ENCODE measurements around the gene METTL15. TPM values are rescaled to one million over a fixed set of nuclear protein-coding genes. Genes with fewer than 3 reads are reported as not detected.
"Not testable (repeated sequence)": the region's sequence is repeated elsewhere in the genome, so short reads cannot be mapped to it uniquely, and the experiment has no call there.

The METTL15 gene
- total and polyA plus RNA-seq, 2 donors (not counting 1 experiment from before 2014, with no cell fraction given), result 3.9 to 19.7 TPM

DNA sequence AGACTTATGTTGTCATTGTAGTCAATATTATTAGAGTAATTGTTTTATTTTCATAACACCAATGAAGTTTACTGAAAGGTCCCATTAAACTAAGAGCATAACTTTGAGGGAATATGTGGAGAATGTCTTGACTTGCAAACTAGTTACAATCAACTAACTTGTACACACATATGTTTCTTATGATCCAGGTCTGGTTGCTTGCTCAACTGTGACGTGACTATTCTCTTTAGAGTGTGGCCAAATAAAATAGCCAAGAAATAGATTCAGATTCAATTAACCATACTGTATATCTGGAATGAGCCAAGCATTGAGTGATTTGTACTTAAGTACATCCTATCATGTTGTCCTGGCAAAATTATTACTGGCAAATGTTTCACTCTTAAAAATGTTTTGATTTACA lies 101.7 kb downstream of the METTL15 start:
- Histone ChIP-seq H3K27ac (ENCODE audit: low read length in 2 of 2) (no peak overlapping the region), H4K20me1 (ENCODE audit: control insufficient read depth, insufficient read depth, low read length, poor library complexity, severe bottlenecking) (no peaks in the 10 kb centered on the region), H3K27me3 (replicated peaks in 1 of 4; ENCODE audit: control extremely low read depth in 1 of 4, control insufficient read depth in 3 of 4, insufficient read depth in 4 of 4, low read length in 3 of 4) (no peaks in the 10 kb centered on the region), H3K36me3 (replicated peaks in 1 of 2; ENCODE audit: control extremely low read depth in 1 of 2, control insufficient read depth in 1 of 2, extremely low read depth in 1 of 2, insufficient read depth in 2 of 2, low read length in 1 of 2) (peaks cover 4 to 10% of the 10 kb centered on the region in 2 experiments), H3K4me2 (replicated peaks; ENCODE audit: low read depth, low read length, poor library complexity, severe bottlenecking) (no peak overlapping the region), H3K4me1 (ENCODE audit: control insufficient read depth in 2 of 2, insufficient read depth in 2 of 2, low read length in 2 of 2) (no peaks in the 10 kb centered on the region), H3K4me3 (ENCODE audit: control extremely low read depth in 1 of 5, extremely low read depth in 1 of 5, insufficient read depth in 1 of 5, low read depth in 2 of 5, low read length in 4 of 5) (no peak overlapping the region), H3K9ac (ENCODE audit: low read length) (no peak overlapping the region), H3K9me3 (ENCODE audit: control extremely low read depth in 1 of 3, control insufficient read depth in 2 of 3, insufficient read depth in 1 of 3, low read length in 2 of 3) (no peaks in the 10 kb centered on the region), H2AFZ (ENCODE audit: insufficient read depth, low read depth, low read length, poor library complexity, severe bottlenecking) (no peak overlapping the region), H3K79me2 (ENCODE audit: control insufficient read depth, insufficient read depth, low read length) (no peaks in the 10 kb centered on the region)
- DNase-seq (no peak), ATAC-seq (ENCODE audit: low read depth) (no peak)
- intact Hi-C loops (cut with micrococcal nuclease), result no loop called here
- no peaks in the 10 kb centered on the region for H3K9me3 Mint-ChIP-seq (ENCODE audit: insufficient read depth)
- no CpG with 5 or more reads among the region's 1 CpG for WGBS (ENCODE audit: insufficient coverage)
- peaks cover 13% of the 10 kb centered on the region for H3K4me1 Mint-ChIP-seq
- H3K27ac Mint-ChIP-seq, result no peak overlapping the region
- no peak overlapping the region for H3K4me3 Mint-ChIP-seq
- TF ChIP-seq, protein P1, sequence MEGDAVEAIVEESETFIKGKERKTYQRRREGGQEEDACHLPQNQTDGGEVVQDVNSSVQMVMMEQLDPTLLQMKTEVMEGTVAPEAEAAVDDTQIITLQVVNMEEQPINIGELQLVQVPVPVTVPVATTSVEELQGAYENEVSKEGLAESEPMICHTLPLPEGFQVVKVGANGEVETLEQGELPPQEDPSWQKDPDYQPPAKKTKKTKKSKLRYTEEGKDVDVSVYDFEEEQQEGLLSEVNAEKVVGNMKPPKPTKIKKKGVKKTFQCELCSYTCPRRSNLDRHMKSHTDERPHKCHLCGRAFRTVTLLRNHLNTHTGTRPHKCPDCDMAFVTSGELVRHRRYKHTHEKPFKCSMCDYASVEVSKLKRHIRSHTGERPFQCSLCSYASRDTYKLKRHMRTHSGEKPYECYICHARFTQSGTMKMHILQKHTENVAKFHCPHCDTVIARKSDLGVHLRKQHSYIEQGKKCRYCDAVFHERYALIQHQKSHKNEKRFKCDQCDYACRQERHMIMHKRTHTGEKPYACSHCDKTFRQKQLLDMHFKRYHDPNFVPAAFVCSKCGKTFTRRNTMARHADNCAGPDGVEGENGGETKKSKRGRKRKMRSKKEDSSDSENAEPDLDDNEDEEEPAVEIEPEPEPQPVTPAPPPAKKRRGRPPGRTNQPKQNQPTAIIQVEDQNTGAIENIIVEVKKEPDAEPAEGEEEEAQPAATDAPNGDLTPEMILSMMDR (IDR thresholded peaks at IDR 0.05), result no peak
- no peak for TF ChIP-seq EZH2 (IDR thresholded peaks at IDR 0.05; ENCODE audit: borderline replicate concordance, insufficient read depth, low read depth, low read length, poor library complexity, severe bottlenecking)
- ChIA-PET CTCF (no interaction called here), POLR2A (no interaction called here)
- no peaks in the 10 kb centered on the region for H3K27me3 Mint-ChIP-seq

DNA sequence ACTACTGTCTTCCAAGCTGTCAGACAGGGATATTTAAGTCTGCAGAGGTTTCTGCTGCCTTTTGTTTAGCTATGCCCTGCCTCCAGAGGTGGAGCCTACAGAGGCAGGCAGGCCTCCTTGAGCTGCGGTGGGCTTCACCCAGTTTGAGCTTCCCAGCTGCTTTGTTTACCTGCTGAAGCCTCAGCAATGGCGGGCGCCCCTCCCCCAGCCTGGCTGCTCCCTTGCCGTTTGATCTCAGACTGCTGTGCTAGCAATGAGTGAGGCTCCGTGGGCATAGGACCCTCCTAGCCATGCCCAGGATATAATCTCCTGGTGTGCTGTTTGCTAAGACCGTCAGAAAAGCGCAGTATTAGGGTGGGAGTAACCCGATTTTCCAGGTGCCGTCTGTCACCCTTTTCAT lies 113.9 kb downstream of the METTL15 start:
- H3K9me3 ChIP-seq (ENCODE audit: control extremely low read depth in 1 of 3, control insufficient read depth in 2 of 3, insufficient read depth in 1 of 3, low read length in 2 of 3); H3K9me3 Mint-ChIP-seq (ENCODE audit: insufficient read depth); H3K36me3 ChIP-seq (replicated peaks in 1 of 2; ENCODE audit: control extremely low read depth in 1 of 2, control insufficient read depth in 1 of 2, extremely low read depth in 1 of 2, insufficient read depth in 2 of 2, low read length in 1 of 2); H3K27ac Mint-ChIP-seq; H3K9ac ChIP-seq (ENCODE audit: low read length); H3K27me3 Mint-ChIP-seq; POLR2A ChIA-PET; ATAC-seq (ENCODE audit: low read depth); H3K4me1 ChIP-seq (ENCODE audit: control insufficient read depth in 2 of 2, insufficient read depth in 2 of 2, low read length in 2 of 2); CTCF ChIA-PET; H3K4me3 ChIP-seq (ENCODE audit: control extremely low read depth in 1 of 5, extremely low read depth in 1 of 5, insufficient read depth in 1 of 5, low read depth in 2 of 5, low read length in 4 of 5); H3K4me2 ChIP-seq (replicated peaks; ENCODE audit: low read depth, low read length, poor library complexity, severe bottlenecking); H3K27ac ChIP-seq (ENCODE audit: low read length in 2 of 2); H3K4me3 Mint-ChIP-seq; DNase-seq; H3K79me2 ChIP-seq (ENCODE audit: control insufficient read depth, insufficient read depth, low read length); H3K27me3 ChIP-seq (replicated peaks in 1 of 4; ENCODE audit: control extremely low read depth in 1 of 4, control insufficient read depth in 3 of 4, insufficient read depth in 4 of 4, low read length in 3 of 4); intact Hi-C loops (cut with micrococcal nuclease); H2AFZ ChIP-seq (ENCODE audit: insufficient read depth, low read depth, low read length, poor library complexity, severe bottlenecking); H4K20me1 ChIP-seq (ENCODE audit: control insufficient read depth, insufficient read depth, low read length, poor library complexity, severe bottlenecking): not testable (repeated sequence)
- 98% methylated on average over 8 of the region's 9 CpGs for WGBS (ENCODE audit: insufficient coverage)
- peaks cover 12% of the 10 kb centered on the region for H3K4me1 Mint-ChIP-seq
